Ovary (tissue), 9 donors: ENCODE results near the gene NDUFS8. TPM values are rescaled to one million over a fixed set of nuclear protein-coding genes. Genes with fewer than 3 reads are reported as not detected.

Source experiments
- DNase-seq, 5 donors: peaks; one replicate each; pipeline ENCODE4 v3.0.0-alpha.2; 2019 to 2020
- H3K27ac ChIP-seq, 2 donors: fragments of 200-600 bp; one replicate each; pipeline versions ENCODE4 v1.5.1 to v1.8.0; 2019 to 2022
- H3K27me3 ChIP-seq: fragments of 200-600 bp; one replicate; pipeline ENCODE4 v1.8.0; 2022
- H3K36me3 ChIP-seq: fragments of 200-600 bp; sonication (generic); one replicate; pipeline ENCODE4 v1.5.1; 2019
- H3K4me1 ChIP-seq: one replicate; pipeline ENCODE4 v1.8.1; 2013; ENCODE audit warnings: mild to moderate bottlenecking, moderate library complexity; ENCODE audit not compliant: insufficient read depth
- H3K4me3 ChIP-seq: fragments of 200-600 bp; sonication (generic); one replicate; pipeline ENCODE4 v1.5.1; 2017
- H3K9me3 ChIP-seq, 2 donors: fragments of 200-600 bp in 1 of 2; sonication (generic) in 1 of 2; one replicate each; pipeline versions ENCODE4 v1.5.1 to v1.8.1; 2013 to 2019; ENCODE audit warnings: mild to moderate bottlenecking in 1 of 2, moderate library complexity in 1 of 2
- CTCF ChIP-seq, 3 donors: fragments of 450-650 bp in 2 of 3; fragments of 200-600 bp in 1 of 3; IDR thresholded peaks; one replicate each; pipeline versions ENCODE4 v1.5.1 to v1.8.0; 2016 to 2022; ENCODE audit warnings: antibody characterized with exemption in 3 of 3, mild to moderate bottlenecking in 1 of 3
- EP300 ChIP-seq: sonication (generic); formaldehyde crosslinking; IDR thresholded peaks from one replicate; pipeline ENCODE4 v1.6.1; 2017; ENCODE audit warnings: antibody characterized with exemption
- POLR2A ChIP-seq: fragments of 450-650 bp; IDR thresholded peaks from one replicate; pipeline ENCODE4 v1.6.1; 2017; ENCODE audit warnings: antibody characterized with exemption, mild to moderate bottlenecking, moderate library complexity
- WGBS, 3 donors: extraction: QIAGEN DNeasy Blood & Tissue Kit in 1 of 3; methylation state at CpG; one replicate each; pipeline versions ENCODE4 v1.1.5 to v1.1.7; 2013 to 2017; 5-methylcytosine and 5-hydroxymethylcytosine counted together
- intact Hi-C, 4 donors: fragments of 100-400 bp; cut with DNase I; formaldehyde crosslinking; loops; one replicate each; pipeline versions ENCODE4 v1.11.0 to v1.15.1; 2022 to 2023
- polyA plus RNA-seq, 2 donors: library from polyadenylated mRNA; stranded (reverse); fragments of 200-250 nt in 1 of 2; fragments of 350-450 nt in 1 of 2; fragmentation: Illumina TruSeq in 1 of 2; extraction: RNeasy Lipid Tissue Mini Kit (QIAGEN cat#74804) in 1 of 2; gene quantifications; one replicate each; pipeline ENCODE4 v1.2.3, GENCODE V29; 2013 to 2014
- total RNA-seq, 7 donors: library from RNA; depleted of rRNA in 2 of 7; stranded (reverse); fragments of >200 nt in 2 of 7; fragmentation: NEBNext Ultra II Directional in 3 of 7; extraction: Animal tissue kit (Norgen Biotek cat#: 25700) in 3 of 7; gene quantifications; one replicate each; pipeline versions ENCODE4 v1.1.0 to v1.2.4, GENCODE V29; 2016 to 2023
- donor health status: DM: no; HTN: no; CAD: no; lungs with moderate emphysema.
- donor health status: DM: no; HTN: no; CAD: no.
- donor health status: Bipolar disorder and iron deficiency.
- donor health status: DM: yes; HTN: yes; CAD: no.
- donor health status: DM: no; HTN: no; CAD: no.
- donor health status: DM: yes; HTN: yes; CAD: no.

Gene NDUFS8
- total and polyA plus RNA-seq, 9 donors, result 15.3 to 163 (median 101) TPM

- DNase-seq, result no peak
- Histone ChIP-seq H3K4me3 (no peak overlapping the region), H3K27me3 (no peaks in the 10 kb centered on the region), H3K27ac (no peak overlapping the region), H3K4me1 (no peaks in the 10 kb centered on the region), H3K36me3 (no peaks in the 10 kb centered on the region), H3K9me3 (no peaks in the 10 kb centered on the region)
- TF ChIP-seq POLR2A, result no peak
- no peak for TF ChIP-seq EP300
- TF ChIP-seq CTCF (IDR thresholded peaks at IDR 0.05), result no peak
- intact Hi-C loops, result no loop called here
- 81 to 89% (median 87%) methylated on average over 3 of the region's 3 CpGs for WGBS, 3 donors
These were observed 41.0 kb downstream of the NDUFS8 start for GRCh38 chr11:68071281-68072048.

GRCh38 chr11:68074584-68075352, 44.3 kb downstream of the NDUFS8 start:
- intact Hi-C loops, result no loop called here
- Histone ChIP-seq H3K4me3 (no peak overlapping the region), H3K4me1 (no peaks in the 10 kb centered on the region), H3K27ac (no peak overlapping the region), H3K36me3 (no peaks in the 10 kb centered on the region), H3K27me3 (no peaks in the 10 kb centered on the region), H3K9me3 (no peaks in the 10 kb centered on the region)
- TF ChIP-seq POLR2A (no peak), EP300 (no peak), CTCF (IDR thresholded peaks at IDR 0.05) (no peak)
- 63 to 86% (median 67%) methylated on average over 10 of the region's 10 CpGs for WGBS, 3 donors
- no peak for DNase-seq

- Histone ChIP-seq H3K9me3 (no peaks in the 10 kb centered on the region), H3K36me3 (no peaks in the 10 kb centered on the region), H3K27ac (no peak overlapping the region), H3K27me3 (no peaks in the 10 kb centered on the region), H3K4me1 (no peaks in the 10 kb centered on the region), H3K4me3 (no peak overlapping the region)
- intact Hi-C loops, result no loop called here
- 88 to 92% (median 89%) methylated on average over 11 of the region's 11 CpGs for WGBS, 3 donors
- TF ChIP-seq POLR2A, result no peak
- no peak for TF ChIP-seq CTCF (IDR thresholded peaks at IDR 0.05)
- no peak for TF ChIP-seq EP300
- DNase-seq, result no peak
These were observed 46.0 kb downstream of the NDUFS8 start for GRCh38 chr11:68076371-68077042.
